ENCODE data around the gene DTX2. TPM values are rescaled to one million over a fixed set of nuclear protein-coding genes. Genes with fewer than 3 reads are reported as not detected.

Gene DTX2
- polyA plus RNA-seq, 2 of the 4 experiments (the other 2 are of a cell fraction) = 11.2 to 52.7 TPM

DNA sequence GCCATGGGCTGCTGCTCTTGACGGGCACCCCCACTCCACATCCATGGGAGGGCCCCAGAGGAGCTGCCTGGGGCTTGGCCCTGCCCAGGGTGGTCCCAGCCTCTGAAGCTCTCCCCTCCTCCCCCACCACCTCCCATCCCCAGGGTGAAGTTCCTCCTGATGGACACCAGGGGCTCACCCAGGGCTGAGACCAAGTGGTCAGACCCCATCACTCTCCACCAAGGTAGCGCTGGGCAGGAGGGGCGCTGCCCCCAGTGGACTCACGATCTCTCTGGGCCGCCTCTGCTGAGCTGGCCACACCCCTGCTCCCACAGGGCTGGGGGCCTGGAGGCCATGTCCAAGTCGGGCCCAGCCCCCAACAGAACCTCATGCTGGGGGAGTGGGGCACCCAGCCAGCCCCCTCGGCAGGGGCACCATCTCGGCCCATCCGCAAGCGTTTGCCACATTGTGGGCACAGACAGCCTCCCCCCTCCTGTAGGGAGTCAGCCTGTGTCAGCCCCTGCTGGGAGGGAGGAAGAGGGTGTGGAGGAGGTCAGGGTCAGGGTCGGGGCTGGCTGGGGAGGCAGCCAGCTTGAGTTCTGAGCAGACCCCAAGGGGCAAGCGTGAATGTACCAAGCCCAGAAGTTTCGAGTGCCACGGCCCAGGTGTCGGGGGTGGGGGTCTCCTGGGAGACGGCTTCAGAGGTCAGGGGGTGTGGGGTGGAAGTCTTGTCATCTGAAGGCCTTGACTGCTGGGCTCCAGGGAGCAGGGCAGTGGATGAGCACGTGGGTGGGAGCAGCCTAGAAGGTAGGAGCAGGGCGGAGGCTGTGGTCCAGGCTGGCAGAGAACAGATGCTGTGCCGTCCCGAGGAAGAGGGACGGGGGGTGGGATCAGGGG lies 51.7 kb downstream of the DTX2 start:
- CTCF ChIA-PET = interaction anchor here (1.0 kb wide), 1 partner anchor 843 kb away, joined by 3 read pairs; no protein-coding TSS in a partner anchor
- peak overlapping the region; percentile 64 for H3K4me2 ChIP-seq
- DNase-seq (ENCODE audit: low read depth in 1 of 2, low spot score in 1 of 2) = peak; percentile 68 to 69

GRCh38 chr7:76513817-76514799 lies 52.6 kb downstream of the DTX2 start:
- Histone ChIP-seq H3K4me3 (no peak overlapping the region), H3K4me2 (peak overlapping the region; percentile 64; the same call in 2 of the 3 replicates), H3K9me3 (no peaks in the 10 kb centered on the region), H3K4me1 (peaks cover 31% of the 10 kb centered on the region), H3K27ac (peak overlapping the region; percentile 80 to 96; a peak in 5 of 6 replicates)
- TF ChIP-seq KDM1A (IDR thresholded peaks at IDR 0.05; ENCODE audit: low read depth) (no peak), HES2 (IDR thresholded peaks at IDR 0.05) (no peak), POLR2A (IDR thresholded peaks at IDR 0.05; ENCODE audit: low read length) (no peak), MYC (IDR thresholded peaks at IDR 0.05; ENCODE audit: borderline replicate concordance, low read length) (no peak), CBX2 (IDR thresholded peaks at IDR 0.05; ENCODE audit: borderline replicate concordance, low read depth) (no peak), SMC3 (IDR thresholded peaks at IDR 0.05) (no peak), ELK1 (IDR thresholded peaks at IDR 0.05; ENCODE audit: low read depth, low read length) (no peak), FOSL2 (IDR thresholded peaks at IDR 0.05) (no peak), FOSL2 (CRISPR knock-in tag; IDR thresholded peaks at IDR 0.05) (no peak), RARB (CRISPR knock-in tag; IDR thresholded peaks at IDR 0.05) (no peak), HOXB13 (CRISPR knock-in tag; IDR thresholded peaks at IDR 0.05; ENCODE audit: low read depth) (no peak), BHLHE40 (IDR thresholded peaks at IDR 0.05; ENCODE audit: low read depth, low read length) (no peak), CBX8 (IDR thresholded peaks at IDR 0.05) (no peak), HOXB5 (CRISPR knock-in tag; IDR thresholded peaks at IDR 0.05) (no peak), CHD2 (IDR thresholded peaks at IDR 0.05; ENCODE audit: low read length, partially characterized antibody) (no peak), HDAC2 (IDR thresholded peaks at IDR 0.05) (no peak), EHF (CRISPR knock-in tag; IDR thresholded peaks at IDR 0.05) (no peak)
- TF ChIP-seq, protein P1, sequence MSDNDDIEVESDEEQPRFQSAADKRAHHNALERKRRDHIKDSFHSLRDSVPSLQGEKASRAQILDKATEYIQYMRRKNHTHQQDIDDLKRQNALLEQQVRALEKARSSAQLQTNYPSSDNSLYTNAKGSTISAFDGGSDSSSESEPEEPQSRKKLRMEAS (IDR thresholded peaks at IDR 0.05) = no peak; the same call in 1 of the 2 replicates
- TF ChIP-seq, protein P2, sequence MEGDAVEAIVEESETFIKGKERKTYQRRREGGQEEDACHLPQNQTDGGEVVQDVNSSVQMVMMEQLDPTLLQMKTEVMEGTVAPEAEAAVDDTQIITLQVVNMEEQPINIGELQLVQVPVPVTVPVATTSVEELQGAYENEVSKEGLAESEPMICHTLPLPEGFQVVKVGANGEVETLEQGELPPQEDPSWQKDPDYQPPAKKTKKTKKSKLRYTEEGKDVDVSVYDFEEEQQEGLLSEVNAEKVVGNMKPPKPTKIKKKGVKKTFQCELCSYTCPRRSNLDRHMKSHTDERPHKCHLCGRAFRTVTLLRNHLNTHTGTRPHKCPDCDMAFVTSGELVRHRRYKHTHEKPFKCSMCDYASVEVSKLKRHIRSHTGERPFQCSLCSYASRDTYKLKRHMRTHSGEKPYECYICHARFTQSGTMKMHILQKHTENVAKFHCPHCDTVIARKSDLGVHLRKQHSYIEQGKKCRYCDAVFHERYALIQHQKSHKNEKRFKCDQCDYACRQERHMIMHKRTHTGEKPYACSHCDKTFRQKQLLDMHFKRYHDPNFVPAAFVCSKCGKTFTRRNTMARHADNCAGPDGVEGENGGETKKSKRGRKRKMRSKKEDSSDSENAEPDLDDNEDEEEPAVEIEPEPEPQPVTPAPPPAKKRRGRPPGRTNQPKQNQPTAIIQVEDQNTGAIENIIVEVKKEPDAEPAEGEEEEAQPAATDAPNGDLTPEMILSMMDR (IDR thresholded peaks at IDR 0.05) = no peak
- TF ChIP-seq, protein P3, sequence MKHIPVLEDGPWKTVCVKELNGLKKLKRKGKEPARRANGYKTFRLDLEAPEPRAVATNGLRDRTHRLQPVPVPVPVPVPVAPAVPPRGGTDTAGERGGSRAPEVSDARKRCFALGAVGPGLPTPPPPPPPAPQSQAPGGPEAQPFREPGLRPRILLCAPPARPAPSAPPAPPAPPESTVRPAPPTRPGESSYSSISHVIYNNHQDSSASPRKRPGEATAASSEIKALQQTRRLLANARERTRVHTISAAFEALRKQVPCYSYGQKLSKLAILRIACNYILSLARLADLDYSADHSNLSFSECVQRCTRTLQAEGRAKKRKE (CRISPR knock-in tag; IDR thresholded peaks at IDR 0.05; ENCODE audit: low read depth) = no peak
- TF ChIP-seq, protein P4, sequence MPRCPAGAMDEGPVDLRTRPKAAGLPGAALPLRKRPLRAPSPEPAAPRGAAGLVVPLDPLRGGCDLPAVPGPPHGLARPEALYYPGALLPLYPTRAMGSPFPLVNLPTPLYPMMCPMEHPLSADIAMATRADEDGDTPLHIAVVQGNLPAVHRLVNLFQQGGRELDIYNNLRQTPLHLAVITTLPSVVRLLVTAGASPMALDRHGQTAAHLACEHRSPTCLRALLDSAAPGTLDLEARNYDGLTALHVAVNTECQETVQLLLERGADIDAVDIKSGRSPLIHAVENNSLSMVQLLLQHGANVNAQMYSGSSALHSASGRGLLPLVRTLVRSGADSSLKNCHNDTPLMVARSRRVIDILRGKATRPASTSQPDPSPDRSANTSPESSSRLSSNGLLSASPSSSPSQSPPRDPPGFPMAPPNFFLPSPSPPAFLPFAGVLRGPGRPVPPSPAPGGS (IDR thresholded peaks at IDR 0.05) = no peak
- 88% methylated on average over 26 of the region's 29 CpGs for WGBS (ENCODE audit: missing lambda C conversion rate)
- CTCF ChIA-PET = no interaction called here
- POLR2A ChIA-PET = no interaction called here
- no peak for FAIRE-seq
- ATAC-seq = no peak
- no peak for DNase-seq (ENCODE audit: low read depth in 1 of 2, low spot score in 1 of 2)

More for the DNA sequence above, 51.7 kb downstream of the DTX2 start:
- Histone ChIP-seq H3K9me3 (no peaks in the 10 kb centered on the region), H3K4me3 (0 out of 3 replicates have a peak overlapping the region, but pooled peaks have one; percentile 16), H3K4me1 (peaks cover 31% of the 10 kb centered on the region), H3K27ac (peak overlapping the region; percentile 80 to 96)
- FAIRE-seq = no peak
- TF ChIP-seq, protein P2 (IDR thresholded peaks at IDR 0.05) = peak; percentile 34; the same call in 1 of the 3 replicates
- peak in 1 of 2 experiments; percentile 30; a peak in 1 of 5 replicates for TF ChIP-seq JUN (IDR thresholded peaks at IDR 0.05)
- TF ChIP-seq SMC3 (IDR thresholded peaks at IDR 0.05) = 0 out of 3 replicates have a peak, but pooled peaks have one; percentile 22
- TF ChIP-seq HOXA7 (CRISPR knock-in tag; IDR thresholded peaks at IDR 0.05) = 0 out of 2 replicates have a peak, but pooled peaks have one; percentile 27
- TF ChIP-seq TP53 (CRISPR knock-in tag; IDR thresholded peaks at IDR 0.05) = no peak
- 29% methylated on average over 2 of the region's 21 CpGs for WGBS (ENCODE audit: missing lambda C conversion rate)
- POLR2A ChIA-PET = no interaction called here
- peak; percentile 40 to 70 for ATAC-seq

Measured in A549 (cell line).